NB4 (cell line): ENCODE data around the gene LIX1.
A peak's percentile ranks its signal among the peaks of the same experiment; 100 is the strongest.

ENCODE experiments used
- DNase-seq: peaks from one replicate; pipeline ENCODE4 v3.0.0; 2010; ENCODE audit warnings: low read depth
- H3K4me3 ChIP-seq: one replicate; pipeline ENCODE4 v1.5.1; 2011; ENCODE audit warnings: mild to moderate bottlenecking, low read depth, low read length, moderate library complexity
- CTCF ChIP-seq: IDR thresholded peaks from one replicate; pipeline ENCODE4 v1.5.1; 2012; ENCODE audit warnings: low read depth, low read length
- MYC ChIP-seq: IDR thresholded peaks from 2 replicates; pipeline ENCODE4 v1.6.1; 2011; ENCODE audit warnings: low read depth, low read length
- POLR2A ChIP-seq: IDR thresholded peaks from 2 replicates; pipeline ENCODE4 v1.6.1; 2011; ENCODE audit warnings: mild to moderate bottlenecking; ENCODE audit not compliant: insufficient read length; ENCODE audit errors: extremely low read depth
- TF ChIP-seq, protein P1 (sequence below): IDR thresholded peaks from 2 replicates; pipeline ENCODE4 v1.6.1; 2011; ENCODE audit warnings: low read depth, low read length

Gene LIX1

GRCh38 chr5:97163790-97164285 lies 21.4 kb upstream of the LIX1 start:
- TF ChIP-seq CTCF: no peak
- TF ChIP-seq MYC: no peak
- TF ChIP-seq, protein P1, sequence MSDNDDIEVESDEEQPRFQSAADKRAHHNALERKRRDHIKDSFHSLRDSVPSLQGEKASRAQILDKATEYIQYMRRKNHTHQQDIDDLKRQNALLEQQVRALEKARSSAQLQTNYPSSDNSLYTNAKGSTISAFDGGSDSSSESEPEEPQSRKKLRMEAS: no peak
- TF ChIP-seq POLR2A: no peak
- H3K4me3 ChIP-seq: no peak overlapping the region
- DNase-seq: no peak

DNA sequence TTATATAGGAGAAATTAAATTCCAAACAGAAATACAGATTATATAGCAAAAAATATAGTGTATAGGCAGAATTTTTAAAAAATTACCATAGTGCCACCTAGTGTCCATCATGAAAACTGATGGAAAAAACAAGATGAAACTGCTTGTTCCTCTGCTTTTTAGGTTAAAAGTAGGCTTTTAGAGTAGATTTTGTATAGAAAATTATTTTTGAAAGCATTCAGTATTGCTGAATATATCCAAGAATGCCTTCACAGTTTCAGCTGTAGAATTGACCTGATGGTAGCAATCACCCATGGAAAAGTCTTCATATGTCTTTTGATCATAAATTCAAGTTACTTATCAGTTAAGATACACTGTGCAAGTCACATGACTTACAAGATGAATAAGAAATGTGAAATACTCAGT lies 21.0 kb upstream of the LIX1 start:
- DNase-seq: peak; percentile 43
- TF ChIP-seq POLR2A (no peak), MYC (no peak), CTCF (no peak)
- TF ChIP-seq, protein P1: no peak

DNA sequence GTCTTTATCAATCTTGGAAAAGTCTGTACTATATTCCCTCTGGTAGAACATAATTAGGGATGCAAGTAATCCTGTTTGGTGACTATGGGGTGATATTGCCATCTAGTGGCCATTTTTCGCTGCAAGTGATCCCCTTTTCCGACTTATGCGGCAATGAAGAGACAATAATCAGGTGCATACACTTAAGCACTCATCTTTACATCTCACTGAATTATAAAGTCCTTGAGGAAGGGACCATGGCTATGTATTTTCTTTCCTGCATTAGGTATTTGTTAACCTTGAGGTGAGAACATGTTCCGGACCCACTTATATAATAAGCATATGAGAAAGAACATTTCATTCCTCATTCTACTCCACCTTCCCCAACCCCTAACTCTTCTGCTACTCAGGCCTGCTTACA lies 19.6 kb upstream of the LIX1 start:
- TF ChIP-seq POLR2A (no peak), MYC (no peak), CTCF (peak; percentile 72)
- peak; percentile 75 for DNase-seq
- no peak overlapping the region for H3K4me3 ChIP-seq

More for the DNA sequence above, 21.0 kb upstream of the LIX1 start:
- no peak overlapping the region for H3K4me3 ChIP-seq

DNA sequence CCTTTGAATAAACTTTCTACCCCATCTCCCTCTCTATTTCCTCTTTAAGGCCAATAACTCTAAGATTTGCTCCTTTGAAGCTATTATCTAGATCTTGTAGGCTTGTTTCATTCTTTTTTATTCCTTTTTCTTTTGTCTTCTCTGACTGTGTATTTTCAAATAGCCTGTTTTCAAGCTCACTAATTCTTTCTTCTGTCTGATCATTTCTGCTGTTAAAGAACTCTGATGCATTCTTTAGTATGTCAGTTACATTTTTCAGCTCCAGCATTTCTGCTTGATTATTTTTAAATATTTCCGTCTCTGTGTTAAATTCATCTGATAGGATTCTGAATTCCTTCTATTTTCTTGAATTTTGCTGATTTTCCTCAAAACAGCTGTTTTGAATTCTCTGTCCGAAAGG lies 15.3 kb upstream of the LIX1 start:
- TF ChIP-seq, protein P1: no peak
- TF ChIP-seq CTCF (no peak), MYC (no peak), POLR2A (no peak)
- DNase-seq: no peak
- no peak overlapping the region for H3K4me3 ChIP-seq

- TF ChIP-seq CTCF (no peak), POLR2A (no peak), MYC (no peak)
- TF ChIP-seq, protein P1: no peak
- no peak overlapping the region for H3K4me3 ChIP-seq
- DNase-seq: no peak
These were observed 9.0 kb upstream of the LIX1 start for GRCh38 chr5:97151370-97151769.

DNA sequence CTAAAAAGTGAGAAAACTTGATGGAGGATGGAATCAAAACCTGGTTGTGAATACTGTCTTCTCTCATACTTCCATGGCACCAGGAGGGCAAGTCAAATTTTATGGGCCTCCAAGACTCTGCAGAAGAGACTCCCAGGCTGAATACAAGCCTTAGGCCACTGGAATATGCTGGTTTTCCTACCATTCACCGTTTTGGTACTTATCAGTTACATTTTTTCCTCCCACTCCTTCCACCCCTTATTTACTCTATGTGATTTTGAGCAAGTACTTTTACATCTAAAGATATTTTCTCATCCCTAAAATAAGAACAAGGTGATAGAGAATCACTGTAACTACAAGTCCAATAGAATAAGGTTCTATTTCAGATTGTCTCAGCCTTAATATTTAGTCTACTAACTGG lies 8.0 kb upstream of the LIX1 start:
- TF ChIP-seq CTCF (no peak), POLR2A (no peak), MYC (no peak)
- TF ChIP-seq, protein P1: no peak
- no peak overlapping the region for H3K4me3 ChIP-seq
- no peak for DNase-seq
